Dendritic cell treated with granulocyte-macrophage colony-stimulating factor and Interleukin-4, amounts not matched to agents 40 ng/mL and 50 ng/mL, for 4 days (primary cell): ENCODE measurements around the gene BBS2.
A peak's percentile ranks its signal among the peaks of the same experiment; 100 is the strongest.

Source experiments
- H3K27ac Mint-ChIP-seq: one replicate; pipeline ENCODE4 v1.8.0; 2022; ENCODE audit warnings: mild to moderate bottlenecking, mixed read lengths
- H3K27me3 Mint-ChIP-seq: one replicate; pipeline ENCODE4 v1.8.0; 2022; ENCODE audit warnings: mild to moderate bottlenecking, mixed read lengths
- H3K36me3 Mint-ChIP-seq: one replicate; pipeline ENCODE4 v1.8.0; 2022; ENCODE audit warnings: low read depth, mixed read lengths
- H3K4me1 Mint-ChIP-seq: one replicate; pipeline ENCODE4 v1.8.0; 2022; ENCODE audit warnings: low read depth, mixed read lengths
- H3K4me3 Mint-ChIP-seq: one replicate; pipeline ENCODE4 v1.8.0; 2022; ENCODE audit warnings: mild to moderate bottlenecking, moderate library complexity, mixed read lengths
- H3K9me3 Mint-ChIP-seq: one replicate; pipeline ENCODE4 v1.8.0; 2022; ENCODE audit warnings: mixed read lengths
- intact Hi-C: fragments of 100-400 bp; cut with micrococcal nuclease; formaldehyde crosslinking; loops from one replicate; pipeline ENCODE4 v1.15.0; 2022

The BBS2 gene

GRCh38 chr16:56519459-56520250 is at the start of gene BBS2:
TSS of gene BBS2 (minus strand) at chr16:56520024. CDS start at chr16:56519862, 162 bp downstream.
- intact Hi-C loops, result no loop called here
- Mint-ChIP-seq H3K27me3 (peaks cover 2% of the 10 kb centered on the region), H3K4me1 (peaks cover 16% of the 10 kb centered on the region), H3K27ac (peak within 1 kb of the TSS; percentile 84), H3K36me3 (peaks cover 6% of the 10 kb centered on the region), H3K4me3 (peak within 1 kb of the TSS; percentile 86), H3K9me3 (no peaks in the 10 kb centered on the region)

GRCh38 chr16:56564793-56565477 is 45.1 kb upstream of the BBS2 start, which contains the start of gene MT4:
TSS of gene MT4 (plus strand) at chr16:56565073. CDS start at chr16:56565129, 56 bp downstream.
- peaks cover 6% of the 10 kb centered on the region for H3K4me1 Mint-ChIP-seq
- H3K4me3 Mint-ChIP-seq, result no peak within 1 kb of the TSS
- peaks cover 22% of the 10 kb centered on the region for H3K27me3 Mint-ChIP-seq
- no peaks in the 10 kb centered on the region for H3K36me3 Mint-ChIP-seq
- intact Hi-C loops, result no loop called here
- H3K9me3 Mint-ChIP-seq, result no peaks in the 10 kb centered on the region
- H3K27ac Mint-ChIP-seq, result no peak within 1 kb of the TSS

- Mint-ChIP-seq H3K4me1 (no peaks in the 10 kb centered on the region), H3K4me3 (no peak overlapping the region), H3K27ac (no peak overlapping the region), H3K36me3 (no peaks in the 10 kb centered on the region), H3K27me3 (peaks cover 26% of the 10 kb centered on the region), H3K9me3 (no peaks in the 10 kb centered on the region)
- intact Hi-C loops, result no loop called here
These were observed 41.3 kb upstream of the BBS2 start for GRCh38 chr16:56561126-56561525.

GRCh38 chr16:56560447-56560846 is 40.6 kb upstream of the BBS2 start:
- H3K4me1 Mint-ChIP-seq, result no peaks in the 10 kb centered on the region
- intact Hi-C loops, result no loop called here
- no peak overlapping the region for H3K4me3 Mint-ChIP-seq
- H3K27ac Mint-ChIP-seq, result no peak overlapping the region
- H3K27me3 Mint-ChIP-seq, result peaks cover 22% of the 10 kb centered on the region
- no peaks in the 10 kb centered on the region for H3K9me3 Mint-ChIP-seq
- H3K36me3 Mint-ChIP-seq, result no peaks in the 10 kb centered on the region

GRCh38 chr16:56559109-56559508 is 39.3 kb upstream of the BBS2 start:
- intact Hi-C loops, result no loop called here
- Mint-ChIP-seq H3K4me1 (no peaks in the 10 kb centered on the region), H3K4me3 (no peak overlapping the region), H3K9me3 (no peaks in the 10 kb centered on the region), H3K27ac (no peak overlapping the region), H3K27me3 (peaks cover 24% of the 10 kb centered on the region), H3K36me3 (no peaks in the 10 kb centered on the region)

- no peak overlapping the region for H3K27ac Mint-ChIP-seq
- no peak overlapping the region for H3K4me3 Mint-ChIP-seq
- intact Hi-C loops, result no loop called here
- H3K9me3 Mint-ChIP-seq, result no peaks in the 10 kb centered on the region
- H3K27me3 Mint-ChIP-seq, result peaks cover 26% of the 10 kb centered on the region
- H3K36me3 Mint-ChIP-seq, result no peaks in the 10 kb centered on the region
- H3K4me1 Mint-ChIP-seq, result no peaks in the 10 kb centered on the region
These were observed 38.4 kb upstream of the BBS2 start for GRCh38 chr16:56558024-56558747.

GRCh38 chr16:56554441-56554840 is 34.6 kb upstream of the BBS2 start:
- intact Hi-C loops, result no loop called here
- no peaks in the 10 kb centered on the region for H3K36me3 Mint-ChIP-seq
- H3K27me3 Mint-ChIP-seq, result peaks cover 20% of the 10 kb centered on the region
- H3K27ac Mint-ChIP-seq, result no peak overlapping the region
- H3K4me1 Mint-ChIP-seq, result peaks cover 9% of the 10 kb centered on the region
- no peak overlapping the region for H3K4me3 Mint-ChIP-seq
- no peaks in the 10 kb centered on the region for H3K9me3 Mint-ChIP-seq

GRCh38 chr16:56551796-56552738 is 32.2 kb upstream of the BBS2 start:
- Mint-ChIP-seq H3K36me3 (no peaks in the 10 kb centered on the region), H3K4me1 (peaks cover 18% of the 10 kb centered on the region), H3K4me3 (no peak overlapping the region), H3K27ac (no peak overlapping the region), H3K9me3 (no peaks in the 10 kb centered on the region), H3K27me3 (peaks cover 12% of the 10 kb centered on the region)
- intact Hi-C loops, result no loop called here

- intact Hi-C loops, result no loop called here
- no peak overlapping the region for H3K27ac Mint-ChIP-seq
- H3K27me3 Mint-ChIP-seq, result peaks cover 17% of the 10 kb centered on the region
These were observed 30.0 kb upstream of the BBS2 start for GRCh38 chr16:56549744-56550385.

GRCh38 chr16:56549161-56549560 is 29.3 kb upstream of the BBS2 start:
- H3K36me3 Mint-ChIP-seq, result no peaks in the 10 kb centered on the region
- H3K27me3 Mint-ChIP-seq, result peaks cover 14% of the 10 kb centered on the region
- intact Hi-C loops, result no loop called here
- no peak overlapping the region for H3K4me3 Mint-ChIP-seq
- H3K27ac Mint-ChIP-seq, result no peak overlapping the region
- peaks cover 18% of the 10 kb centered on the region for H3K4me1 Mint-ChIP-seq
- H3K9me3 Mint-ChIP-seq, result no peaks in the 10 kb centered on the region

More at GRCh38 chr16:56549744-56550385, 30.0 kb upstream of the BBS2 start:
- no peak overlapping the region for H3K4me3 Mint-ChIP-seq
- H3K36me3 Mint-ChIP-seq, result no peaks in the 10 kb centered on the region
- H3K4me1 Mint-ChIP-seq, result peaks cover 18% of the 10 kb centered on the region
- no peaks in the 10 kb centered on the region for H3K9me3 Mint-ChIP-seq

- intact Hi-C loops, result no loop called here
- peaks cover 15% of the 10 kb centered on the region for H3K27me3 Mint-ChIP-seq
- H3K27ac Mint-ChIP-seq, result no peak overlapping the region
- H3K4me1 Mint-ChIP-seq, result peaks cover 18% of the 10 kb centered on the region
- H3K4me3 Mint-ChIP-seq, result no peak overlapping the region
- no peaks in the 10 kb centered on the region for H3K36me3 Mint-ChIP-seq
- no peaks in the 10 kb centered on the region for H3K9me3 Mint-ChIP-seq
These were observed 28.2 kb upstream of the BBS2 start for GRCh38 chr16:56547949-56548567.

GRCh38 chr16:56547120-56547948 is 27.5 kb upstream of the BBS2 start:
- Mint-ChIP-seq H3K27ac (no peak overlapping the region), H3K27me3 (peaks cover 17% of the 10 kb centered on the region), H3K4me1 (peaks cover 21% of the 10 kb centered on the region), H3K9me3 (no peaks in the 10 kb centered on the region), H3K36me3 (no peaks in the 10 kb centered on the region), H3K4me3 (no peak overlapping the region)
- intact Hi-C loops, result no loop called here
